Gastrocnemius medialis (tissue), 4 donors: ENCODE measurements around the gene LRG1.
A peak's percentile ranks its signal among the peaks of the same experiment; 100 is the strongest.

Experiments used
- POLR2A ChIP-seq, 2 donors: fragments of 450-650 bp; IDR thresholded peaks; one replicate each; pipeline ENCODE4 v1.6.1; 2017; ENCODE audit warnings: antibody characterized with exemption in 2 of 2, mild to moderate bottlenecking in 2 of 2, moderate library complexity in 2 of 2
- TF ChIP-seq, protein P1 (sequence below), 5 experiments: fragments of 450-650 bp in 3 of 5; fragments of 200-600 bp in 2 of 5; sonication (generic) in 2 of 5; IDR thresholded peaks in 4 of 5; conservative IDR thresholded peaks in 1 of 5; 1 replicate in 4 of 5; 2 replicates in 1 of 5; pipeline ENCODE4 v1.5.1; 2016 to 2019; ENCODE audit warnings: antibody characterized with exemption in 5 of 5, mild to moderate bottlenecking in 3 of 5, moderate library complexity in 3 of 5

DNA sequence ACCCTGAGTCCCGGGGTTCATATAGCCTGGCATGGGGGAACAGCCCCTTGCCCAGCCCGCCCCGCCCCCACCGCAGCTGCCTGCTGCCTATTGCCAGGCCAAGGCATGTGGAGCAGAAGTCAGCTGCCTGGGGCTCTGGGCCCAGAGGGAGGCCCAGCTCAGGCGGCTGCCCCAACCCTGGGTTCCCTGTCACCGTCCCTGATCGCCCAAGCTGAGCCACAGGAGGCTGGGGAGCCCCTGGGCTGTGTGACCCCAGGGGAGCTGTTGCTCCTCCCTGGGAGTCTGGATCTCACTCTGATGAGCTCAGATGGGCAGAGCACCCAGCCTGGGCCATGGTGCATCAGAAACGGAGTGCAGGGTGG, 22.9 kb downstream of the LRG1 start:
- TF ChIP-seq, protein P1, sequence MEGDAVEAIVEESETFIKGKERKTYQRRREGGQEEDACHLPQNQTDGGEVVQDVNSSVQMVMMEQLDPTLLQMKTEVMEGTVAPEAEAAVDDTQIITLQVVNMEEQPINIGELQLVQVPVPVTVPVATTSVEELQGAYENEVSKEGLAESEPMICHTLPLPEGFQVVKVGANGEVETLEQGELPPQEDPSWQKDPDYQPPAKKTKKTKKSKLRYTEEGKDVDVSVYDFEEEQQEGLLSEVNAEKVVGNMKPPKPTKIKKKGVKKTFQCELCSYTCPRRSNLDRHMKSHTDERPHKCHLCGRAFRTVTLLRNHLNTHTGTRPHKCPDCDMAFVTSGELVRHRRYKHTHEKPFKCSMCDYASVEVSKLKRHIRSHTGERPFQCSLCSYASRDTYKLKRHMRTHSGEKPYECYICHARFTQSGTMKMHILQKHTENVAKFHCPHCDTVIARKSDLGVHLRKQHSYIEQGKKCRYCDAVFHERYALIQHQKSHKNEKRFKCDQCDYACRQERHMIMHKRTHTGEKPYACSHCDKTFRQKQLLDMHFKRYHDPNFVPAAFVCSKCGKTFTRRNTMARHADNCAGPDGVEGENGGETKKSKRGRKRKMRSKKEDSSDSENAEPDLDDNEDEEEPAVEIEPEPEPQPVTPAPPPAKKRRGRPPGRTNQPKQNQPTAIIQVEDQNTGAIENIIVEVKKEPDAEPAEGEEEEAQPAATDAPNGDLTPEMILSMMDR (IDR thresholded peaks at IDR 0.05 in 4 of 5, conservative IDR thresholded peaks at IDR 0.05 in 1 of 5): no peak
- TF ChIP-seq POLR2A (IDR thresholded peaks at IDR 0.05): peak; percentile 71 to 76
